Prostate gland (tissue), 2 donors: ENCODE measurements around the gene C16orf96. TPM values are rescaled to one million over a fixed set of nuclear protein-coding genes. Genes with fewer than 3 reads are reported as not detected.

Experiments used
- DNase-seq: peaks from one replicate; pipeline ENCODE4 v3.0.0-alpha.2; 2019; ENCODE audit warnings: low spot score
- H3K27ac ChIP-seq, 2 donors: fragments of 200-600 bp; sonication (generic); 2 replicates each; pipeline ENCODE4 v1.5.1; 2017 to 2019
- H3K27me3 ChIP-seq: fragments of 200-600 bp; sonication (generic); replicated peaks from 2 replicates; pipeline ENCODE4 v1.5.1; 2019; ENCODE audit not compliant: insufficient read depth
- H3K36me3 ChIP-seq, 2 donors: fragments of 200-600 bp; sonication (generic); 1 replicate in 1 of 2; 2 replicates in 1 of 2; pipeline versions ENCODE4 v1.5.1 to v1.8.1; 2017 to 2019
- H3K4me1 ChIP-seq: fragments of 200-600 bp; sonication (generic); replicated peaks from 2 replicates; pipeline ENCODE4 v1.5.1; 2019
- H3K4me3 ChIP-seq, 2 donors: fragments of 200-600 bp; sonication (generic); 2 replicates each; pipeline ENCODE4 v1.5.1; 2017 to 2019
- H3K9me3 ChIP-seq: fragments of 200-600 bp; sonication (generic); 2 replicates; pipeline ENCODE4 v1.5.1; 2017
- POLR2A ChIP-seq: fragments of 450-650 bp; IDR thresholded peaks from one replicate; pipeline ENCODE4 v1.6.1; 2016; ENCODE audit warnings: antibody characterized with exemption, mild to moderate bottlenecking
- POLR2AphosphoS5 ChIP-seq: sonication (generic); formaldehyde crosslinking; IDR thresholded peaks from one replicate; pipeline ENCODE4 v1.6.1; 2017; ENCODE audit warnings: antibody characterized with exemption
- WGBS: methylation state at CpG from one replicate; pipeline ENCODE4 v1.1.5; 2018; 5-methylcytosine and 5-hydroxymethylcytosine counted together
- intact Hi-C: fragments of 100-400 bp; cut with DNase I; formaldehyde crosslinking; loops from one replicate; pipeline ENCODE4 v1.14.2; 2022
- total RNA-seq, 2 donors: library from RNA; depleted of rRNA; stranded (reverse); fragments of >200 nt; gene quantifications; one replicate each; pipeline ENCODE4 v1.1.0, GENCODE V29; 2016
- TF ChIP-seq, protein P1 (sequence below), 4 experiments: fragments of 200-600 bp in 2 of 4; fragments of 450-650 bp in 2 of 4; sonication (generic) in 2 of 4; IDR thresholded peaks; 1 replicate in 3 of 4; 2 replicates in 1 of 4; pipeline ENCODE4 v1.5.1; 2016 to 2019; ENCODE audit warnings: antibody characterized with exemption in 4 of 4, mild to moderate bottlenecking in 2 of 4, moderate library complexity in 2 of 4

Gene C16orf96
- total RNA-seq, 2 donors from 2014 or later, result 0.27 to 3.8 TPM

DNA sequence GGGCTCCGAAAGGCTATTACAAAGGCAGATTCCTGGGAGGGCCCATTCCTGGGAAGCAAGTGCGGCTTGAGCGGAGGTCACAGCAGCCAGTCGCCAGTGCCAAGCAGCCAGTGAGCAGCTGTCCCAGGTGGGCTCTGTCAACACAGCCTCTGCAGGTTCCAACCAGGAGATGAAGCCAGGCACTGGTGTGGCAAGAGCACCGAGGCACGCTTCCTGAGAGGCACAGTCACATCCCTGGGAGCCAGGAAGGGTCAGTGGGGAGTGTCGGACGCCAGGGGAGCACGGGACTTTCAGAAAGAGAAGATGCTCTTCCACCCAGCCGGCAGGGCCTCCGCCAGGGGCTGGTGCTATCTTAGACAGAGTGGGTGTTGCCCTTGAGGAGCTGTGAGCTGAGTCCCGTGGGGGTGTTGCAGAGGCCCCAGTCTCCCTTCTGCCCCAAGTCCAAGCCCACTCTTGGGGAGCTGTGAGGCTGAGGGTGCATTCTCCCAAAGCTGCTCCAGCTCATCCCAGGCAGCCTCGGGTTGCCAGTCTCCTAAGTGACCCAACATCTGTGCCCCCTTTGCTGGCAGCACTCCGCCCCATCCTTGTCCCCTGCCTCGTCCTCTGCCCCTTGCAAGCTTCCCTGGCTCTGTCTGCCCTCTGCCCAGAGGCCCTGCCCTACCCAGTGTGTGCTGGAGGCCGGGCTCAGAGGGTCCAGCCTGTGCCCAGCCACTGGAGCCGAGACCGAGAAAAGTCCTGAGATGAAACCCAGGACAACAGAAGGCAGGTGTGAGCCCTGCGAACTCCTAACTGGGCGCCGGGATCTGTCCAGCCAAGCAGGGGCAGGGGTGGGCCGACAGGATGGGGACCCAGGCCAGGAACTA lies 51.9 kb downstream of the C16orf96 start:
- intact Hi-C loops, result no loop called here
- Histone ChIP-seq H3K27ac (no peak overlapping the region), H3K27me3 (no peaks in the 10 kb centered on the region), H3K4me1 (peaks cover 6% of the 10 kb centered on the region), H3K9me3 (no peaks in the 10 kb centered on the region), H3K4me3 (no peak overlapping the region), H3K36me3 (peaks cover 0 to 7% of the 10 kb centered on the region in 2 donors)
- DNase-seq, result no peak
- WGBS, result 86% methylated on average over 22 of the region's 22 CpGs
- no peak for TF ChIP-seq POLR2AphosphoS5
- no peak for TF ChIP-seq POLR2A
- TF ChIP-seq, protein P1, sequence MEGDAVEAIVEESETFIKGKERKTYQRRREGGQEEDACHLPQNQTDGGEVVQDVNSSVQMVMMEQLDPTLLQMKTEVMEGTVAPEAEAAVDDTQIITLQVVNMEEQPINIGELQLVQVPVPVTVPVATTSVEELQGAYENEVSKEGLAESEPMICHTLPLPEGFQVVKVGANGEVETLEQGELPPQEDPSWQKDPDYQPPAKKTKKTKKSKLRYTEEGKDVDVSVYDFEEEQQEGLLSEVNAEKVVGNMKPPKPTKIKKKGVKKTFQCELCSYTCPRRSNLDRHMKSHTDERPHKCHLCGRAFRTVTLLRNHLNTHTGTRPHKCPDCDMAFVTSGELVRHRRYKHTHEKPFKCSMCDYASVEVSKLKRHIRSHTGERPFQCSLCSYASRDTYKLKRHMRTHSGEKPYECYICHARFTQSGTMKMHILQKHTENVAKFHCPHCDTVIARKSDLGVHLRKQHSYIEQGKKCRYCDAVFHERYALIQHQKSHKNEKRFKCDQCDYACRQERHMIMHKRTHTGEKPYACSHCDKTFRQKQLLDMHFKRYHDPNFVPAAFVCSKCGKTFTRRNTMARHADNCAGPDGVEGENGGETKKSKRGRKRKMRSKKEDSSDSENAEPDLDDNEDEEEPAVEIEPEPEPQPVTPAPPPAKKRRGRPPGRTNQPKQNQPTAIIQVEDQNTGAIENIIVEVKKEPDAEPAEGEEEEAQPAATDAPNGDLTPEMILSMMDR (IDR thresholded peaks at IDR 0.05), result no peak

DNA sequence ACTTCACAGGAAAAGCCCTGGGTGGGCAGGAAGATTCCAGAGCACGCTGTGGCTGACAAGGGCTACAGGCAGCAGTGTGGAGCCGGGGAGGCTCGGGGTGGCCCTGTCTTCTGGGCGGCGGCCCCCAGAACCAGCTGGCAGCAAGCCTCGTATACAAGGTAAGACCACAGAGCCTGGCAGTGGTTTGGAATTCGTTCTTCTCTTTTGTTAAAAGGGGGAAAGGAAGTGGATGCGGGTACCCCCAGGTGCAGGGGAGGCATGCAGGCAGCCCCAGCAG lies 52.5 kb downstream of the C16orf96 start:
- DNase-seq, result no peak
- Histone ChIP-seq H3K4me1 (peaks cover 12% of the 10 kb centered on the region), H3K27me3 (no peaks in the 10 kb centered on the region), H3K9me3 (no peaks in the 10 kb centered on the region), H3K27ac (no peak overlapping the region), H3K36me3 (peaks cover 0 to 7% of the 10 kb centered on the region in 2 donors), H3K4me3 (no peak overlapping the region)
- WGBS, result 81% methylated on average over 8 of the region's 8 CpGs
- intact Hi-C loops, result no loop called here
- no peak for TF ChIP-seq POLR2AphosphoS5
- TF ChIP-seq POLR2A, result no peak
- TF ChIP-seq, protein P1 (IDR thresholded peaks at IDR 0.05), result no peak

DNA sequence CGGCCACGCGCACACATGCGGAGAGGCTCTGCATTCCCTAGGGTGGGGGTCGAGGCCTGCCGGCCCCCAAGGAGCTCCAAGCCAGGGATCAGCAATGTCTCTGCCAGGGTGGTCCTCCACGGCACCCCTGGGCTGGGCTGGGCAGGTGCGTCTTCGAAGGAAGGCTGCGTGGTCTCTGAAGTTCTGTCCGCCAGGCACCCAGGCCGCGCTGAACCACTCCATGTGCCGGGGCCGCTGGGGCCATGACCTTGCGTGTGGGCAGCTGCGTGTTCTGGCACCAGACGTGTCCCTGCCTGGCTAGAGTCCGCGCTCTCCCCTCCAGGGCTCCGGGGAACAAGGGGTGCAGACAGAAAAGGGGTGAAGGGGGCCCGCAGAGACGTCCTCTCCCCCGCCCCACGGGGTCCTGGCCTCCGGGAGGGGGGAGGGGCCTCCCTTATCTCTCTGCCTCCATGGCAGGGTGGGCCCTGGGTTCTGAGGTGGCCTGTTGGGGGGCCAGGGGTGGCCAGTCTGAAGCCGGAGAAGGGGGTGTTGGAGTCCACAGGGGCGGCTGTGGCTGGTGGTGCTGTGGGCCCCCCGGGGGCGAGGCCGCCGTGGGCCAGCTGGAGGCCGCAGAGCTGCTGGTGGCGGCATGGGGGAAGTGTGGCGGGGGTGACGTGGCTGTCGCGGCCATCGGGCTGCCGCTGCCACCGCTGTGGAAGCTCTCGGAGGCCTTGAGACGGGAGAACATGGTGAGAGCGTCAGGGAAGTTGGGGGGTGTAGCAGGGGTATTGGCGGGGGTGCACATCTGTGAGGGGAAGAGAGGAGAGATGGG lies 53.3 kb downstream of the C16orf96 start:
- no peak for DNase-seq
- no peaks in the 10 kb centered on the region for H3K27me3 ChIP-seq
- intact Hi-C loops, result loop anchor here (5.0 to 10.0 kb wide), 2 partner anchors 83 to 125 kb away; partner anchors contain the start of genes ANKS3, DNAAF8 and NUDT16L1
- H3K9me3 ChIP-seq, result no peaks in the 10 kb centered on the region
- no peak overlapping the region for H3K27ac ChIP-seq
- H3K4me3 ChIP-seq, result no peak overlapping the region
- WGBS, result 86% methylated on average over 40 of the region's 45 CpGs
- peaks cover 0 to 7% of the 10 kb centered on the region in 2 donors for H3K36me3 ChIP-seq
- TF ChIP-seq, protein P1 (IDR thresholded peaks at IDR 0.05), result no peak
- TF ChIP-seq POLR2AphosphoS5 (no peak), POLR2A (no peak)
- peaks cover 12% of the 10 kb centered on the region for H3K4me1 ChIP-seq

DNA sequence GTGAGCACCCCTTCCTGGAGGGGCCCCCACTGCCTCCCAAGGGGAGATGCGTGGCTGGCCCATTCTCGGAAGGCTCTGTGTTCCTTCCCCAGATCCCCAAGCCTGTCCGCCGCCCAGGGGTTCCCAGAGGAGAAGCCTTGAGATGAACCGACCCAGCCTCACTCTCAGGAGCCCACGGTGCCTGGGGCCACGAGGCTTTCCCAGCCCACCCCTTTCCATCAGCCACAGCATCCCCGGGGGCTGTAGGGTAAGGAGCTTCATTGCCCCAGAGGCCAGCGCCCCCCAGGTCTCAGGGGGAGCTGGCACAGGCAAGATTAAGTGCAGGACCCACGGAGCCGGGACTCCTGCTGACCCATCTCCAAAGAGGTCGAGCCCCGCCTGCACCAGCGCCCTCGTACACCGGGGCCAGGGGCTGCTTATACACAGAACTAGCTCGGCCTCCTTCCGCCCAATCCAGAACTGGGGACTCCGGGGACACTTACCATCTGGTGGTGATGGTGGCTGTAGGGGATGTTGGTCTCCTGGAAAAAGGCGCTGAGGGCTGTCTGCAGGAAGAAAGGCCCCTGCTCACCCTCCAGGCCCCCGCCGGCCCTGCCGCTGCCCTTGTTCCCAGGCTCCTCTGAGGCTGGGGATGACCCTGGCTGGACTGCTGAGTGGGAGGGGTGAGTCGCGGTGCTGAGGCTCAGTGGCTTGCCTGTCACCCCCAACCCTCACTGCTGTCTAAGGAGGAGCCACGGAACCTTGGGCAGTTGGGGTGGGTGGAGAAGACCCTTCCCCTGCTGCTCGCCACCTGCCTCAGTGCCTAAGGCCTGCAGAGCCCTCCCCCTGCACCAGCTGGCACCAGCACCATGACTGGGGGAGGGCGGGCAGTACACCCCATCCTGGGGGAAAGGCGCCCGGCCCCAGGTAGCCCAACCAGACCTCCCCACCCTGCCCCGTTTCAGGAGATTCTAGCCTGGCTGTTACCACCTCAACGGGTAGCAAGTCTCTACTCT lies 54.2 kb downstream of the C16orf96 start:
- Histone ChIP-seq H3K27me3 (no peaks in the 10 kb centered on the region), H3K27ac (no peak overlapping the region), H3K9me3 (no peaks in the 10 kb centered on the region), H3K4me3 (no peak overlapping the region), H3K4me1 (peaks cover 15% of the 10 kb centered on the region), H3K36me3 (peaks cover 0 to 7% of the 10 kb centered on the region in 2 donors)
- 87% methylated on average over 32 of the region's 32 CpGs for WGBS
- DNase-seq, result no peak
- intact Hi-C loops, result loop anchor here (5.0 to 10.0 kb wide), 2 partner anchors 82 to 124 kb away; partner anchors contain the start of genes ANKS3, DNAAF8 and NUDT16L1
- no peak for TF ChIP-seq POLR2AphosphoS5
- no peak for TF ChIP-seq POLR2A
- TF ChIP-seq, protein P1 (IDR thresholded peaks at IDR 0.05), result no peak
